Heart left ventricle (tissue), 16 donors: ENCODE data around the gene LRRC28. TPM values are rescaled to one million over a fixed set of nuclear protein-coding genes. Genes with fewer than 3 reads are reported as not detected.
"Not testable (repeated sequence)": the region's sequence is repeated elsewhere in the genome, so short reads cannot be mapped to it uniquely, and the experiment has no call there.

Experiments used
- ATAC-seq, 4 donors: fragments of 200-7000 bp; cut with Tn5 transposase; one replicate each; pipeline ENCODE4 v1.9.1; 2020 to 2022; ENCODE audit warnings: moderate library complexity in 4 of 4, mild to moderate bottlenecking in 3 of 4, moderate number of reproducible peaks in 1 of 4
- DNase-seq, 5 donors: peaks; one replicate each; pipeline ENCODE4 v3.0.0-alpha.2; 2020
- H3K27ac ChIP-seq, 12 donors: fragments of 200-600 bp; sonication (generic) in 4 of 12; one replicate each; pipeline versions ENCODE4 v1.5.0 to v1.8.0; 2016 to 2022; ENCODE audit warnings: mild to moderate bottlenecking in 2 of 12
- H3K27me3 ChIP-seq, 9 donors: fragments of 200-600 bp; sonication (generic) in 2 of 9; one replicate each; pipeline versions ENCODE4 v1.5.1 to v1.8.0; 2016 to 2022; ENCODE audit warnings: mild to moderate bottlenecking in 3 of 9
- H3K36me3 ChIP-seq, 9 donors: fragments of 200-600 bp; sonication (generic) in 2 of 9; one replicate each; pipeline versions ENCODE4 v1.5.0 to v1.8.0; 2018 to 2022; ENCODE audit warnings: mild to moderate bottlenecking in 2 of 9
- H3K4me1 ChIP-seq, 12 donors: fragments of 200-600 bp; sonication (generic) in 4 of 12; one replicate each; pipeline versions ENCODE4 v1.5.0 to v1.8.0; 2016 to 2022; ENCODE audit warnings: mild to moderate bottlenecking in 3 of 12
- H3K4me3 ChIP-seq, 12 donors: fragments of 200-600 bp; sonication (generic) in 4 of 12; one replicate each; pipeline versions ENCODE4 v1.5.0 to v1.8.0; 2017 to 2022; ENCODE audit warnings: mild to moderate bottlenecking in 9 of 12, moderate library complexity in 4 of 12
- H3K9me3 ChIP-seq, 12 donors: fragments of 200-600 bp; sonication (generic) in 4 of 12; one replicate each; pipeline versions ENCODE4 v1.5.0 to v1.8.0; 2016 to 2022; ENCODE audit warnings: mild to moderate bottlenecking in 1 of 12
- POLR2A ChIP-seq, 2 donors: fragments of 450-650 bp; IDR thresholded peaks; one replicate each; pipeline ENCODE4 v1.6.1; 2017; ENCODE audit warnings: antibody characterized with exemption in 2 of 2, mild to moderate bottlenecking in 2 of 2, moderate library complexity in 2 of 2
- WGBS, 4 donors: extraction: QIAGEN DNeasy Blood & Tissue Kit in 2 of 4; methylation state at CpG; one replicate each; pipeline versions ENCODE4 v1.1.5 to v1.1.7; 2013 to 2018; 5-methylcytosine and 5-hydroxymethylcytosine counted together
- intact Hi-C, 10 donors: fragments of 100-400 bp; cut with DNase I; formaldehyde crosslinking; loops; one replicate each; pipeline versions ENCODE4 v1.11.1 to v1.14.2; 2022
- polyA plus RNA-seq, 2 donors: library from polyadenylated mRNA; stranded (reverse); fragments of 200-250 nt; gene quantifications; one replicate each; pipeline ENCODE4 v1.2.3, GENCODE V29; 2013
- total RNA-seq, 9 donors: library from RNA; depleted of rRNA in 2 of 9; stranded (reverse); fragments of >200 nt in 2 of 9; fragmentation: NEBNext Ultra II Directional in 3 of 9; extraction: Animal tissue kit (Norgen Biotek cat#: 25700) in 3 of 9; gene quantifications; one replicate each; pipeline versions ENCODE4 v1.1.0 to v1.2.4, GENCODE V29; 2016 to 2023
- TF ChIP-seq, protein P1 (sequence below), 12 donors: fragments of 200-600 bp; sonication (generic) in 4 of 12; IDR thresholded peaks; one replicate each; pipeline versions ENCODE4 v1.5.0 to v1.8.0; 2018 to 2022; ENCODE audit warnings: antibody characterized with exemption in 12 of 12, mild to moderate bottlenecking in 5 of 12
- donor health status: ischemic (EF 13 %, LVEDD 7.1; RV severe dilation, severe dysfunction).
- donor health status: healthy with polysubstance abuse.
- donor health status: DM: no; HTN: yes; CAD: no.
- donor health status: DM: no; HTN: no; CAD: no.
- donor health status: ischemic (EF 25% LVEDD 6.9; RV normal size, moderate dysfunction).
- donor health status: ischemic (EF 25% LVEDD 5.7; RV mildly dilated, moderate dysfunction).
- donor health status: healthy.
- donor health status: DM: yes; HTN: yes; CAD: no.
- donor health status: ischemic (EF 35%, LVEDD 5.7; RV mildly dilated, moderate dysfunction).
- donor health status: nonischemic (EF 11% LVEDD 7.7; RV severe dilation, severe dysfunction).
- donor health status: DM: yes; HTN: yes; CAD: no.
- donor health status: PGD.
- donor health status: ischemic (EF 29% LVEDD 5.4; RV normal size, mild dysfunction).
- donor health status: nonischemic (EF 23%, LVEDD 6.1; RV moderate dilation, normal function).

The LRRC28 gene
- total and polyA plus RNA-seq, 11 donors: 5.1 to 28.6 (median 20.1) TPM

- no peak for ATAC-seq
- 92 to 94% (median 93%) methylated on average over 5 of the region's 5 CpGs for WGBS, 4 donors
Observed at GRCh38 chr15:99396375-99396774, 145.1 kb downstream of the LRRC28 start.

GRCh38 chr15:99399061-99399460, 147.8 kb downstream of the LRRC28 start:
- ATAC-seq: no peak
- DNase-seq: no peak
- WGBS, 4 donors: 69 to 85% (median 82%) methylated on average over 5 of the region's 5 CpGs
- intact Hi-C loops: no loop called here
- Histone ChIP-seq H3K27me3 (no peaks in the 10 kb centered on the region), H3K36me3 (no peaks in the 10 kb centered on the region), H3K4me1 (peaks cover 0 to 18% (median 10%) of the 10 kb centered on the region in 12 donors), H3K4me3 (no peak overlapping the region), H3K27ac (no peak overlapping the region), H3K9me3 (peaks cover 0 to 2% (median 0%) of the 10 kb centered on the region in 12 donors)
- TF ChIP-seq, protein P1, sequence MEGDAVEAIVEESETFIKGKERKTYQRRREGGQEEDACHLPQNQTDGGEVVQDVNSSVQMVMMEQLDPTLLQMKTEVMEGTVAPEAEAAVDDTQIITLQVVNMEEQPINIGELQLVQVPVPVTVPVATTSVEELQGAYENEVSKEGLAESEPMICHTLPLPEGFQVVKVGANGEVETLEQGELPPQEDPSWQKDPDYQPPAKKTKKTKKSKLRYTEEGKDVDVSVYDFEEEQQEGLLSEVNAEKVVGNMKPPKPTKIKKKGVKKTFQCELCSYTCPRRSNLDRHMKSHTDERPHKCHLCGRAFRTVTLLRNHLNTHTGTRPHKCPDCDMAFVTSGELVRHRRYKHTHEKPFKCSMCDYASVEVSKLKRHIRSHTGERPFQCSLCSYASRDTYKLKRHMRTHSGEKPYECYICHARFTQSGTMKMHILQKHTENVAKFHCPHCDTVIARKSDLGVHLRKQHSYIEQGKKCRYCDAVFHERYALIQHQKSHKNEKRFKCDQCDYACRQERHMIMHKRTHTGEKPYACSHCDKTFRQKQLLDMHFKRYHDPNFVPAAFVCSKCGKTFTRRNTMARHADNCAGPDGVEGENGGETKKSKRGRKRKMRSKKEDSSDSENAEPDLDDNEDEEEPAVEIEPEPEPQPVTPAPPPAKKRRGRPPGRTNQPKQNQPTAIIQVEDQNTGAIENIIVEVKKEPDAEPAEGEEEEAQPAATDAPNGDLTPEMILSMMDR (IDR thresholded peaks at IDR 0.05): no peak
- no peak for TF ChIP-seq POLR2A (IDR thresholded peaks at IDR 0.05)

More at GRCh38 chr15:99396375-99396774, 145.1 kb downstream of the LRRC28 start:
- TF ChIP-seq, protein P1 (IDR thresholded peaks at IDR 0.05): no peak
- TF ChIP-seq POLR2A (IDR thresholded peaks at IDR 0.05): no peak
- no peaks in the 10 kb centered on the region for H3K36me3 ChIP-seq
- intact Hi-C loops: no loop called here
- no peaks in the 10 kb centered on the region for H3K27me3 ChIP-seq
- H3K27ac ChIP-seq: no peak overlapping the region
- DNase-seq: no peak
- H3K4me3 ChIP-seq: no peak overlapping the region
- peaks cover 0 to 23% (median 8%) of the 10 kb centered on the region in 12 donors for H3K9me3 ChIP-seq
- H3K4me1 ChIP-seq: peaks cover 0 to 5% (median under 1%) of the 10 kb centered on the region in 12 donors

DNA sequence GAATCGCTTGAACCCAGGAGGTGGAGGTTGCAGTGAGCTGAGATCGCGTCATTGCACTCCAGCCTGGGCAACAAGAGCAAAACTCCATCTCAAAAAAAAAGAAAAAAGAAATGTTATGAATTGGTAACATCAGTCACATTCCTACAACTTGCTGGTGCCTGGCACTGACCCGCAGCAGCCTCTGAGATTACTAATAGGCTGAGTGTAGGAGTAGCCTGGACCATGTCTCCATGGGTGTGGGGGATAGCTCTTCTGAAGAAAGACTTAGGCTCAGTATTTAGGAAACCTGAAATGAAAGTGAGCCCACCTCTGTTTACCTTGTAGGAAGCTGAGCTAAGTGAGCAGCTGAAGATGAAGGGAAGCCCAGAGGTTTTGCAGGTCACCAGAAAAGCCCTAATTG, 148.3 kb downstream of the LRRC28 start:
- DNase-seq (no peak), ATAC-seq (no peak)
- Histone ChIP-seq H3K36me3 (no peaks in the 10 kb centered on the region), H3K4me3 (no peak overlapping the region), H3K9me3 (no peaks in the 10 kb centered on the region), H3K4me1 (peaks cover 0 to 18% (median 10%) of the 10 kb centered on the region in 12 donors), H3K27ac (no peak overlapping the region), H3K27me3 (no peaks in the 10 kb centered on the region)
- 92 to 96% (median 95%) methylated on average over 4 of the region's 4 CpGs for WGBS, 4 donors
- TF ChIP-seq, protein P1 (IDR thresholded peaks at IDR 0.05): no peak
- TF ChIP-seq POLR2A (IDR thresholded peaks at IDR 0.05): no peak
- intact Hi-C loops: loop anchor here in 3 of 10 donors (10.0 kb wide), 3 partner anchors 105 to 305 kb away; partner anchors contain the start of gene MEF2A (in 3 of the 3)

- H3K9me3 ChIP-seq, DNase-seq, ATAC-seq, H3K36me3 ChIP-seq, H3K27me3 ChIP-seq, H3K4me3 ChIP-seq: not testable (repeated sequence)
- 83 to 93% (median 89%) methylated on average over 4 of the region's 4 CpGs for WGBS, 4 donors
- Histone ChIP-seq H3K27ac (peak overlapping the region in 7 of 12 donors; percentile 28 to 54 (median 48)), H3K4me1 (peaks cover 0 to 18% (median 10%) of the 10 kb centered on the region in 12 donors)
- intact Hi-C loops: loop anchor here in 3 of 10 donors (10.0 kb wide), 3 partner anchors 104 to 304 kb away; partner anchors contain the start of gene MEF2A (in 3 of the 3)
Observed at GRCh38 chr15:99401216-99401615, 149.9 kb downstream of the LRRC28 start.
